MM.1S (cell line): Measurements from ENCODE around the gene S100A7A.

Experiments
- DNase-seq: peaks from one replicate; pipeline ENCODE4 v3.0.0-alpha.2; 2015
- H2AFZ ChIP-seq: fragments of 300-600 bp; sonication (generic); 2 replicates; pipeline ENCODE4 v1.6.0; 2016; ENCODE audit warnings: antibody characterized with exemption, low read length
- H3F3A ChIP-seq: fragments of 300-600 bp; sonication (generic); 2 replicates; pipeline ENCODE4 v1.6.1; 2016; ENCODE audit warnings: mild to moderate bottlenecking, antibody characterized with exemption, low read length, moderate library complexity, mixed read lengths; ENCODE audit not compliant: insufficient read depth
- H3K27ac ChIP-seq: fragments of 300-600 bp; sonication (generic); 2 replicates; pipeline ENCODE4 v1.5.1; 2016; ENCODE audit warnings: mild to moderate bottlenecking, low read length
- H3K27me3 ChIP-seq: fragments of 300-600 bp; sonication (generic); replicated peaks from 2 replicates; pipeline ENCODE4 v1.6.0; 2016; ENCODE audit warnings: low read length; ENCODE audit not compliant: insufficient read depth
- H3K36me3 ChIP-seq: fragments of 300-600 bp; sonication (generic); replicated peaks from 2 replicates; pipeline ENCODE4 v1.6.1; 2016; ENCODE audit warnings: mild to moderate bottlenecking, low read length, mixed read lengths; ENCODE audit not compliant: insufficient read depth
- H3K4me1 ChIP-seq: fragments of 300-600 bp; sonication (generic); 2 replicates; pipeline ENCODE4 v1.6.1; 2016; ENCODE audit warnings: low read length, mixed read lengths
- H3K4me2 ChIP-seq: fragments of 300-600 bp; sonication (generic); 2 replicates; pipeline ENCODE4 v1.6.0; 2016; ENCODE audit warnings: low read depth, low read length
- H3K4me3 ChIP-seq: fragments of 300-600 bp; sonication (generic); 2 replicates; pipeline ENCODE4 v1.5.1; 2016; ENCODE audit warnings: low read length, mixed read lengths
- H3K79me2 ChIP-seq: fragments of 300-600 bp; sonication (generic); 2 replicates; pipeline ENCODE4 v1.6.1; 2016; ENCODE audit warnings: mixed run types, low read length, mixed read lengths
- H3K9ac ChIP-seq: fragments of 300-600 bp; sonication (generic); 2 replicates; pipeline ENCODE4 v1.6.1; 2016; ENCODE audit warnings: low read length, mixed read lengths
- H3K9me2 ChIP-seq: fragments of 300-600 bp; sonication (generic); replicated peaks from 2 replicates; pipeline ENCODE4 v1.6.1; 2016; ENCODE audit warnings: mild to moderate bottlenecking, low read length, mixed read lengths; ENCODE audit not compliant: insufficient read depth
- H3K9me3 ChIP-seq: fragments of 300-600 bp; sonication (generic); replicated peaks from 2 replicates; pipeline ENCODE4 v1.6.1; 2016; ENCODE audit warnings: mild to moderate bottlenecking, low read length, mixed read lengths; ENCODE audit not compliant: insufficient read depth
- H4K20me1 ChIP-seq: fragments of 300-600 bp; sonication (generic); 2 replicates; pipeline ENCODE4 v1.6.1; 2016; ENCODE audit warnings: mild to moderate bottlenecking, low read length, moderate library complexity, mixed read lengths; ENCODE audit not compliant: insufficient read depth
- CTCF ChIP-seq: fragments of 300-600 bp; sonication (generic); IDR thresholded peaks from 2 replicates; pipeline ENCODE4 v1.5.1; 2016; ENCODE audit warnings: antibody characterized with exemption, low read length, mixed read lengths
- EZH2 ChIP-seq: fragments of 300-600 bp; sonication (generic); optimal IDR thresholded peaks from 2 replicates; pipeline ENCODE3; 2017; ENCODE audit warnings: low read depth, mild to moderate bottlenecking, antibody characterized with exemption, low read length, mixed read lengths
- EZH2phosphoT487 ChIP-seq: fragments of 300-600 bp; sonication (generic); IDR thresholded peaks from 2 replicates; pipeline ENCODE4 v1.6.1; 2018; ENCODE audit warnings: antibody characterized with exemption, low read length

S100A7A gene

GRCh38 chr1:153389973-153390879 is 26.1 kb upstream of the S100A7A start:
- no peak for TF ChIP-seq EZH2
- TF ChIP-seq EZH2phosphoT487: no peak
- no peak for TF ChIP-seq CTCF
- no peaks in the 10 kb centered on the region for H4K20me1 ChIP-seq
- 0 out of 2 replicates have a peak, but pooled peaks cover 8% of the 10 kb centered on the region for H3K27me3 ChIP-seq
- no peaks in the 10 kb centered on the region for H3K9me2 ChIP-seq
- H3K27ac ChIP-seq: no peak overlapping the region
- H3K4me2 ChIP-seq: no peak overlapping the region
- H2AFZ ChIP-seq: no peak overlapping the region
- no peaks in the 10 kb centered on the region for H3K9me3 ChIP-seq
- H3K4me3 ChIP-seq: no peak overlapping the region
- no peaks in the 10 kb centered on the region for H3K4me1 ChIP-seq
- no peak for DNase-seq
- no peak overlapping the region for H3K9ac ChIP-seq
- H3K79me2 ChIP-seq: no peaks in the 10 kb centered on the region
- H3K36me3 ChIP-seq: no peaks in the 10 kb centered on the region
- H3F3A ChIP-seq: no peaks in the 10 kb centered on the region

DNA sequence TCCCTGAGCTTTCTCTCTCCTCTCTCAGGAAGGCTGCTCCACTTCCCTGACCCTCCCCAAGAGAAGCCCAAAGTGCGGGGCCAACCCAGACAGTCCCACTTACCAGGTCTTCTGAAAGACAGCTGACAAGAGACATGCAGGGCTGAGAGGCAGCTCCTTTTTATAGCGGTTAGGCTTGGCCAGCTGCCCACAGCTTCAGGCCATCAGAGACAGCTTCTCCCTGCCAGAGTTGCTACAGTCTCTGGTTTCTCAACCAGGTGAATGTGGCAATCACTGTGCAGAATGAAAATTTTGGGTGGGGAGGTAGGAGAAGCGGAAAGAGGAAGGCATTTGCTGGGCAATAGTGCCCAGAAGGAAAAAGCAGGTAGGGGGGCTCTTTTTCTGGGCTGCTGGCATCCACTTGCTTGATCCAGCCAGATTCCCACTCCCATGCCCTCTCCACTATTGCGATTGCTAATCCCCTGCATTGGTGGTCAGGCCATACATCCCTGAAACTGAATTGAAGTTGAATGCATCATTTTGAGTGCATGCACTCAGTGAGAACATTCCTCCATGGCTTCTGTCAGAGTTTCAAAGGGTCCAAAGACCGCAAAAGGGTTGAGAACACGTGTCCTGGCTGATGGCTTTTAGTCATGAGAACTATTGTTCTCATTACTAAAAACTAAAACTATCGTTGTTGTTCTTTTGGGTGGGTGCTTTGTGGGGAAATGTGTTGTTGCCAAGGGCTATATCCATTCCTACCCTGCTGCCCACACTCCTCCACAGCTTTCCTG is 25.2 kb upstream of the S100A7A start, which contains the start of gene S100A8:
Gene S100A8, minus strand, starts transcription at position 136 of the 773 bp plus-strand sequence. CDS start 538 bp downstream, outside the sequence.
- H2AFZ ChIP-seq: no peak within 1 kb of the TSS
- no peaks in the 10 kb centered on the region for H3F3A ChIP-seq
- H3K27me3 ChIP-seq: peaks cover 16% of the 10 kb centered on the region
- no peaks in the 10 kb centered on the region for H3K9me3 ChIP-seq
- H3K36me3 ChIP-seq: no peaks in the 10 kb centered on the region
- H3K9ac ChIP-seq: no peak within 1 kb of the TSS
- no peaks in the 10 kb centered on the region for H4K20me1 ChIP-seq
- TF ChIP-seq CTCF: no peak
- no peak for TF ChIP-seq EZH2
- no peak for TF ChIP-seq EZH2phosphoT487
- H3K79me2 ChIP-seq: no peaks in the 10 kb centered on the region
- no peak for DNase-seq
- H3K9me2 ChIP-seq: no peaks in the 10 kb centered on the region
- H3K27ac ChIP-seq: no peak within 1 kb of the TSS
- no peak within 1 kb of the TSS for H3K4me2 ChIP-seq
- H3K4me3 ChIP-seq: no peak within 1 kb of the TSS
- H3K4me1 ChIP-seq: no peaks in the 10 kb centered on the region

DNA sequence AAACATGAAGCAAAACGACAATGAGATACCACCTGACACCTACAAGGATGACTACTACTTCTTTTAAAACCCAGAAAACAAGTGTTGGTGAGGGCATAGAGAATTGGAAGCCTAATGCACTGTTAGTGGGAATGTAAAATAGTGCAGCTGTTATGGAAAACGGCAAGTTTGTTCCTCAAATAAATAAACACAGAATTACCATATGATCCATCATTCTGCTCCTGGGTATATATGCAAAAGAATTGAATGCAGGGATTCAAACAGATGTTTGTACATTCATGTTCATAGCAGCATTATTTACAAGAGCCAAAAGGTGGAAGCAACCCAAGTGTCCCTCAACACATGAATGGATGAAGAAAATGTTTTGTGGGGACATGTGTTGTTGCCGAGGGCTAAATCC is 24.1 kb upstream of the S100A7A start:
- no peak overlapping the region for H3K4me3 ChIP-seq
- H4K20me1 ChIP-seq: no peaks in the 10 kb centered on the region
- H3K4me1 ChIP-seq: no peaks in the 10 kb centered on the region
- no peaks in the 10 kb centered on the region for H3K36me3 ChIP-seq
- H3K9me3 ChIP-seq: no peaks in the 10 kb centered on the region
- no peak overlapping the region for H2AFZ ChIP-seq
- peaks cover 18% of the 10 kb centered on the region for H3K27me3 ChIP-seq
- no peak for DNase-seq
- no peak overlapping the region for H3K4me2 ChIP-seq
- no peak overlapping the region for H3K27ac ChIP-seq
- no peak overlapping the region for H3K9ac ChIP-seq
- H3F3A ChIP-seq: no peaks in the 10 kb centered on the region
- no peaks in the 10 kb centered on the region for H3K9me2 ChIP-seq
- TF ChIP-seq EZH2: no peak
- no peak for TF ChIP-seq CTCF
- no peak for TF ChIP-seq EZH2phosphoT487
- no peaks in the 10 kb centered on the region for H3K79me2 ChIP-seq
